GM12878 (cell line): ENCODE results near the gene PRKN. TPM values are rescaled to one million over a fixed set of nuclear protein-coding genes. Genes with fewer than 3 reads are reported as not detected.

ENCODE experiments used
- ATAC-seq: fragments of 200-7000 bp; cut with Tn5 transposase; 3 replicates; pipeline ENCODE4 v1.9.1; 2020; ENCODE audit warnings: mild to moderate bottlenecking, moderate library complexity
- BruUV-seq: library from RNA; stranded (reverse); fragments of 400-500 nt; replicated peaks from 2 replicates; lab custom pipeline; 2021; lab: Mats Ljungman, UMichigan
- CTCF ChIA-PET: fragments of 300-600 bp; sonication (Branson Sonifier 250); formaldehyde crosslinking; extraction: SDS; loops from one replicate; lab custom pipeline; 2021; ENCODE audit warnings: inconsistent platforms; lab: Yijun Ruan, JAX
- POLR2A ChIA-PET: fragments of 350-600 bp; formaldehyde crosslinking; extraction: SDS; loops from one replicate; lab custom pipeline; 2021; ENCODE audit warnings: inconsistent platforms; lab: Charles Lee
- RAD21 ChIA-PET: fragments of 300-600 bp; sonication (Branson Sonifier 250); formaldehyde crosslinking; loops from one replicate; lab custom pipeline; 2023; ENCODE audit warnings: antibody characterized with exemption; ENCODE audit not compliant: unreplicated experiment; lab: Charles Lee
- SMC1A ChIA-PET: fragments of 300-600 bp; sonication (Branson Sonifier 250); formaldehyde crosslinking; loops from one replicate; lab custom pipeline; 2023; ENCODE audit not compliant: unreplicated experiment, uncharacterized antibody; lab: Charles Lee
- DNase-seq: peaks from one replicate; pipeline ENCODE4 v3.0.0-alpha.2; 2011; ENCODE audit warnings: low read depth, low spot score
- FAIRE-seq: peaks from 3 replicates; lab custom pipeline; 2011; peaks lifted over from hg19 to GRCh38; lab: Jason Lieb, UNC
- H2AFZ ChIP-seq: 2 replicates; pipeline ENCODE4 v1.6.0; 2011; ENCODE audit warnings: low read depth, low read length, control low read depth; ENCODE audit not compliant: control insufficient read depth
- H3K27ac ChIP-seq: 2 replicates; pipeline ENCODE4 v1.5.1; 2011; ENCODE audit warnings: control low read depth; ENCODE audit not compliant: control insufficient read depth, insufficient read depth
- H3K27me3 ChIP-seq, 2 experiments: replicated peaks in 1 of 2; 2 replicates each; pipeline versions ENCODE4 v1.6.0 to v1.6.1; 2011; ENCODE audit warnings: low read length in 1 of 2; ENCODE audit not compliant: control insufficient read depth in 2 of 2, insufficient read depth in 2 of 2
- H3K36me3 ChIP-seq, 2 experiments: 2 replicates each; pipeline ENCODE4 v1.5.1; 2011; ENCODE audit warnings: low read length in 1 of 2; ENCODE audit not compliant: control insufficient read depth in 2 of 2, insufficient read depth in 2 of 2
- H3K4me1 ChIP-seq: 2 replicates; pipeline ENCODE4 v1.6.1; 2011; ENCODE audit warnings: mild to moderate bottlenecking, low read length, moderate library complexity, mixed read lengths; ENCODE audit not compliant: control insufficient read depth, insufficient read depth
- H3K4me2 ChIP-seq: 2 replicates; pipeline ENCODE4 v1.6.0; 2011; ENCODE audit warnings: control low read depth; ENCODE audit not compliant: control insufficient read depth, insufficient read depth
- H3K4me3 ChIP-seq: fragments of 200-600 bp; sonication (generic); 2 replicates; pipeline ENCODE4 v1.5.1; 2016
- H3K79me2 ChIP-seq: 2 replicates; pipeline ENCODE4 v1.6.0; 2011; ENCODE audit warnings: low read length; ENCODE audit not compliant: control insufficient read depth, insufficient read depth
- H3K9ac ChIP-seq: 2 replicates; pipeline ENCODE4 v1.8.0; 2011; ENCODE audit warnings: low read length, control low read depth, mixed read lengths; ENCODE audit not compliant: control insufficient read depth, insufficient read depth
- H3K9me3 ChIP-seq: replicated peaks from 3 replicates; pipeline ENCODE4 v1.5.1; 2011; ENCODE audit warnings: mild to moderate bottlenecking, low read length; ENCODE audit not compliant: control insufficient read depth, insufficient read depth
- H4K20me1 ChIP-seq: 2 replicates; pipeline ENCODE4 v1.6.0; 2011; ENCODE audit not compliant: control insufficient read depth, insufficient read depth
- ATF2 ChIP-seq: IDR thresholded peaks from 2 replicates; pipeline ENCODE4 v1.6.1; 2012; ENCODE audit warnings: low read length, inconsistent platforms
- BMI1 ChIP-seq: fragments of 450-650 bp; IDR thresholded peaks from 2 replicates; pipeline ENCODE4 v1.6.1; 2016; ENCODE audit warnings: mild to moderate bottlenecking, moderate library complexity, borderline replicate concordance
- CEBPB ChIP-seq, 2 experiments: fragments of 150-350 bp in 1 of 2; IDR thresholded peaks; 2 replicates each; pipeline ENCODE4 v1.6.1; 2012 to 2014; ENCODE audit warnings: low read depth in 2 of 2, low read length in 2 of 2, borderline replicate concordance in 1 of 2, inconsistent platforms in 1 of 2
- CHD2 ChIP-seq: IDR thresholded peaks from 2 replicates; pipeline ENCODE4 v1.6.1; 2011; ENCODE audit warnings: low read depth, low read length, improper control_type of control experiment, borderline replicate concordance
- EGR1 ChIP-seq, 2 experiments: IDR thresholded peaks; 1 replicate in 1 of 2; 2 replicates in 1 of 2; pipeline ENCODE4 v1.6.1; 2011 to 2012; ENCODE audit warnings: low read depth in 2 of 2, low read length in 2 of 2, borderline replicate concordance in 1 of 2, mild to moderate bottlenecking in 1 of 2, moderate library complexity in 1 of 2
- IRF3 ChIP-seq: fragments of 450-650 bp; IDR thresholded peaks from 2 replicates; pipeline ENCODE4 v1.6.1; 2014; ENCODE audit warnings: mild to moderate bottlenecking
- RBBP5 ChIP-seq: fragments of 200-600 bp; sonication (generic); conservative IDR thresholded peaks from 2 replicates; pipeline ENCODE4 v1.6.1; 2016
- SRF ChIP-seq, 2 experiments: IDR thresholded peaks; 2 replicates each; pipeline ENCODE4 v1.6.1; 2011; ENCODE audit warnings: low read depth in 2 of 2, low read length in 2 of 2, mild to moderate bottlenecking in 1 of 2, moderate library complexity in 1 of 2
- TBL1XR1 ChIP-seq: IDR thresholded peaks from 2 replicates; pipeline ENCODE4 v1.6.1; 2012; ENCODE audit warnings: low read depth, low read length, improper control_type of control experiment
- USF2 ChIP-seq: IDR thresholded peaks from 2 replicates; pipeline ENCODE4 v1.6.1; 2011; ENCODE audit warnings: low read depth, low read length, improper control_type of control experiment, borderline replicate concordance
- ZNF217 ChIP-seq: fragments of 450-650 bp; IDR thresholded peaks from 2 replicates; pipeline ENCODE4 v1.6.1; 2017; ENCODE audit warnings: antibody characterized with exemption, mild to moderate bottlenecking
- WGBS: methylation state at CpG from one replicate; pipeline ENCODE4 v1.1.6; 2016; ENCODE audit warnings: low lambda C conversion rate; ENCODE audit not compliant: insufficient replicate concordance, insufficient coverage; ENCODE audit errors: missing lambda C conversion rate; 5-methylcytosine and 5-hydroxymethylcytosine counted together
- in situ Hi-C: fragments of 300-500 bp; cut with MboI; formaldehyde crosslinking; loops from 9 replicates; pipeline ENCODE4 v1.14.3; 2018; ENCODE audit warnings: mixed read lengths
- intact Hi-C: fragments of 100-400 bp; cut with micrococcal nuclease; formaldehyde crosslinking; loops from one replicate; pipeline ENCODE4 v1.14.2; 2022; ENCODE audit not compliant: unreplicated experiment
- polyA plus RNA-seq, 11 experiments: library from polyadenylated mRNA; depleted of rRNA in 4 of 11; unstranded in 6 of 11; stranded (reverse) in 5 of 11; fragments of >200 nt; fragmentation: Nextera tagmentation in 4 of 11; fragmentation: Illumina TruSeq in 1 of 11; extraction: Ambion mirVana in 4 of 11; extraction: Trizol in 1 of 11; gene quantifications; 1 replicate in 1 of 11; 2 replicates in 10 of 11; pipeline versions ENCODE4 v1.2.1 to v1.2.3, GENCODE V29; 2011 to 2016; ENCODE audit warnings: inconsistent platforms in 2 of 11, missing spikeins in 2 of 11, low read depth in 1 of 11
- total RNA-seq, 4 experiments: library from RNA; depleted of rRNA in 3 of 4; stranded (reverse); fragments of >200 nt in 3 of 4; fragmentation: Illumina TruSeq in 1 of 4; extraction: Trizol in 1 of 4; gene quantifications; 2 replicates each; pipeline versions ENCODE4 v1.2.1 to v1.2.3, GENCODE V29; 2013 to 2021

PRKN gene
- total and polyA plus RNA-seq, 10 of the 15 experiments (the other 5 are each of a cell fraction or from before 2014, with no cell fraction given): 0.06 to 0.09 TPM; not detected in 8

- TF ChIP-seq ATF2: no peak
These were observed 894.9 kb downstream of the PRKN start (continued) for GRCh38 chr6:161832622-161833021.

GRCh38 chr6:161830866-161831616 is 896.5 kb downstream of the PRKN start:
- WGBS: 8% methylated on average over 6 of the region's 6 CpGs
- intact Hi-C loops: no loop called here
- ChIA-PET POLR2A (no interaction called here), RAD21 (no interaction called here), CTCF (no interaction called here), SMC1A (no interaction called here)
- H3K9me3 ChIP-seq: no peaks in the 10 kb centered on the region
- H3K27ac ChIP-seq: no peak overlapping the region
- no peaks in the 10 kb centered on the region for H3K27me3 ChIP-seq
- no peak overlapping the region for H3K4me2 ChIP-seq
- H3K79me2 ChIP-seq: no peaks in the 10 kb centered on the region
- no peak for TF ChIP-seq BMI1
- no TSS peak for BruUV-seq
- ATAC-seq (no peak), DNase-seq (no peak), FAIRE-seq (no peak)
- no peak overlapping the region for H3K4me3 ChIP-seq
- H3K4me1 ChIP-seq: no peaks in the 10 kb centered on the region
- no peaks in the 10 kb centered on the region for H4K20me1 ChIP-seq
- in situ Hi-C loops: no loop called here
- no peak overlapping the region for H2AFZ ChIP-seq
- H3K36me3 ChIP-seq: no peaks in the 10 kb centered on the region
- no peak overlapping the region for H3K9ac ChIP-seq

- H3K79me2 ChIP-seq: no peaks in the 10 kb centered on the region
- no peak overlapping the region for H3K4me3 ChIP-seq
- no peak overlapping the region for H2AFZ ChIP-seq
- ChIA-PET CTCF (no interaction called here), SMC1A (no interaction called here), POLR2A (no interaction called here), RAD21 (no interaction called here)
- no peak overlapping the region for H3K4me2 ChIP-seq
- ATAC-seq (no peak), FAIRE-seq (no peak), DNase-seq (no peak)
- H4K20me1 ChIP-seq: no peaks in the 10 kb centered on the region
- H3K27me3 ChIP-seq: no peaks in the 10 kb centered on the region
- H3K9ac ChIP-seq: no peak overlapping the region
- no peaks in the 10 kb centered on the region for H3K4me1 ChIP-seq
- intact Hi-C loops: no loop called here
- no peaks in the 10 kb centered on the region for H3K9me3 ChIP-seq
- 29% methylated on average over 9 of the region's 9 CpGs for WGBS
- in situ Hi-C loops: no loop called here
- H3K36me3 ChIP-seq: no peaks in the 10 kb centered on the region
- no TSS peak for BruUV-seq
- no peak overlapping the region for H3K27ac ChIP-seq
- TF ChIP-seq CHD2: no peak
- TF ChIP-seq RBBP5: no peak
- TF ChIP-seq ZNF217: no peak
- TF ChIP-seq SRF (IDR thresholded peaks at IDR 0.05; ENCODE audit: low read depth in 2 of 2, low read length in 2 of 2): no peak
- TF ChIP-seq IRF3: no peak
- no peak for TF ChIP-seq EGR1 (IDR thresholded peaks at IDR 0.05; ENCODE audit: borderline replicate concordance in 1 of 2, low read depth in 2 of 2, low read length in 2 of 2)
- no peak for TF ChIP-seq USF2
- TF ChIP-seq CEBPB (IDR thresholded peaks at IDR 0.05; ENCODE audit: borderline replicate concordance in 1 of 2, low read depth in 2 of 2, low read length in 2 of 2): no peak
- no peak for TF ChIP-seq TBL1XR1
These were observed 898.3 kb downstream of the PRKN start for GRCh38 chr6:161829291-161829729.
